C4-2B (cell line): ENCODE data around the gene PIWIL4.
A peak's percentile ranks its signal among the peaks of the same experiment; 100 is the strongest.
"Not testable (repeated sequence)": the region's sequence is repeated elsewhere in the genome, so short reads cannot be mapped to it uniquely, and the experiment has no call there.

Experiments used
- H3K27ac ChIP-seq: fragments of 450-650 bp; 2 replicates; pipeline ENCODE4 v1.5.1; 2017
- CTCF ChIP-seq: fragments of 450-650 bp; conservative IDR thresholded peaks from 2 replicates; pipeline ENCODE4 v1.5.1; 2017; ENCODE audit warnings: mild to moderate bottlenecking
- ZFX ChIP-seq: fragments of 450-650 bp; IDR thresholded peaks from 2 replicates; pipeline ENCODE4 v1.6.1; 2017

Gene PIWIL4

GRCh38 chr11:94639901-94640721 is 72.9 kb downstream of the PIWIL4 start:
- no peak overlapping the region for H3K27ac ChIP-seq
- TF ChIP-seq CTCF (no peak), ZFX (no peak)

GRCh38 chr11:94641167-94641761 is 74.1 kb downstream of the PIWIL4 start:
- TF ChIP-seq ZFX (no peak), CTCF (no peak)
- no peak overlapping the region for H3K27ac ChIP-seq

- not testable (repeated sequence) for H3K27ac ChIP-seq
Observed at GRCh38 chr11:94643186-94643585, 76.0 kb downstream of the PIWIL4 start.

- no peak overlapping the region for H3K27ac ChIP-seq
- TF ChIP-seq CTCF (no peak), ZFX (no peak)
Observed at GRCh38 chr11:94647926-94648325, 80.8 kb downstream of the PIWIL4 start.

GRCh38 chr11:94648789-94649188 is 81.6 kb downstream of the PIWIL4 start:
- TF ChIP-seq CTCF (no peak), ZFX (no peak)
- H3K27ac ChIP-seq: no peak overlapping the region

GRCh38 chr11:94649254-94649653 is 82.1 kb downstream of the PIWIL4 start:
- peak overlapping the region; percentile 25; the same call in 1 of the 2 replicates for H3K27ac ChIP-seq

GRCh38 chr11:94649964-94650623 is 82.9 kb downstream of the PIWIL4 start:
- H3K27ac ChIP-seq: no peak overlapping the region
- no peak for TF ChIP-seq ZFX
- no peak for TF ChIP-seq CTCF

More at GRCh38 chr11:94649254-94649653, 82.1 kb downstream of the PIWIL4 start:
- TF ChIP-seq ZFX: no peak
- no peak for TF ChIP-seq CTCF
